HepG2 (cell line): Measurements from ENCODE around the gene SPP1.
"Not testable (repeated sequence)": the region's sequence is repeated elsewhere in the genome, so short reads cannot be mapped to it uniquely, and the experiment has no call there.

ENCODE experiments used
- GABPA ChIP-seq, 2 experiments: IDR thresholded peaks; 2 replicates each; pipeline ENCODE4 v1.6.1; 2011 to 2016; ENCODE audit warnings: low read depth in 2 of 2, low read length in 1 of 2, missing biosample characterization in 1 of 2, missing genetic modification characterization in 1 of 2
- NCOA5 ChIP-seq: sonication (generic); formaldehyde crosslinking; IDR thresholded peaks from 2 replicates; pipeline ENCODE4 v1.4.0; 2020; ENCODE audit warnings: missing genetic modification reagents
- NFYB ChIP-seq: sonication (generic); formaldehyde crosslinking; IDR thresholded peaks from 2 replicates; pipeline ENCODE4 v1.4.0; 2020; ENCODE audit warnings: missing genetic modification reagents
- PBX3 ChIP-seq: sonication (generic); formaldehyde crosslinking; IDR thresholded peaks from 2 replicates; pipeline ENCODE4 v1.8.1; 2023; ENCODE audit warnings: missing genetic modification reagents, inconsistent platforms, borderline replicate concordance
- POLR2AphosphoS5 ChIP-seq: IDR thresholded peaks from 2 replicates; pipeline ENCODE4 v1.6.1; 2012; ENCODE audit warnings: low read depth, low read length
- ZBTB14 ChIP-seq: sonication (generic); formaldehyde crosslinking; IDR thresholded peaks from 2 replicates; pipeline ENCODE4 v1.4.0; 2020; ENCODE audit warnings: missing genetic modification reagents
- ZKSCAN1 ChIP-seq: fragments of 150-350 bp; IDR thresholded peaks from 2 replicates; pipeline ENCODE4 v1.6.1; 2014; ENCODE audit warnings: low read length
- ZNF10 ChIP-seq: sonication (generic); formaldehyde crosslinking; IDR thresholded peaks from 2 replicates; pipeline ENCODE4 v1.4.0; 2020; ENCODE audit warnings: mild to moderate bottlenecking, low read depth, missing genetic modification reagents, borderline replicate concordance
- ZNF24 ChIP-seq: fragments of 450-650 bp; IDR thresholded peaks from 2 replicates; pipeline ENCODE4 v1.6.1; 2017; ENCODE audit warnings: antibody characterized with exemption, mild to moderate bottlenecking
- ZNF775 ChIP-seq: sonication (generic); formaldehyde crosslinking; IDR thresholded peaks from 2 replicates; pipeline ENCODE4 v1.4.0; 2020; ENCODE audit warnings: missing genetic modification reagents, mild to moderate bottlenecking, moderate library complexity, borderline replicate concordance

- TF ChIP-seq POLR2AphosphoS5; ZBTB14 (CRISPR knock-in tag); ZNF24; ZNF10 (CRISPR knock-in tag); NCOA5 (CRISPR knock-in tag); GABPA (IDR thresholded peaks at IDR 0.05; ENCODE audit: low read depth, low read length); GABPA (CRISPR knock-in tag; IDR thresholded peaks at IDR 0.05; ENCODE audit: low read depth); ZKSCAN1; PBX3 (CRISPR knock-in tag); ZNF775 (CRISPR knock-in tag); NFYB (CRISPR knock-in tag): not testable (repeated sequence)
Observed at GRCh38 chr4:87935954-87936353, 39.6 kb upstream of the SPP1 start.
